PC-3 (cell line): ENCODE results near the gene KRTAP10-5.

Experiments used
- EZH2phosphoT487 ChIP-seq: fragments of 300-600 bp; sonication (generic); IDR thresholded peaks from 2 replicates; pipeline ENCODE4 v1.6.1; 2018; ENCODE audit warnings: mild to moderate bottlenecking, antibody characterized with exemption, low read length, borderline replicate concordance
- TF ChIP-seq, protein P1 (sequence below): fragments of 300-600 bp; sonication (generic); conservative IDR thresholded peaks from 2 replicates; pipeline ENCODE4 v1.5.1; 2017; ENCODE audit warnings: antibody characterized with exemption, low read depth, mild to moderate bottlenecking, low read length

DNA sequence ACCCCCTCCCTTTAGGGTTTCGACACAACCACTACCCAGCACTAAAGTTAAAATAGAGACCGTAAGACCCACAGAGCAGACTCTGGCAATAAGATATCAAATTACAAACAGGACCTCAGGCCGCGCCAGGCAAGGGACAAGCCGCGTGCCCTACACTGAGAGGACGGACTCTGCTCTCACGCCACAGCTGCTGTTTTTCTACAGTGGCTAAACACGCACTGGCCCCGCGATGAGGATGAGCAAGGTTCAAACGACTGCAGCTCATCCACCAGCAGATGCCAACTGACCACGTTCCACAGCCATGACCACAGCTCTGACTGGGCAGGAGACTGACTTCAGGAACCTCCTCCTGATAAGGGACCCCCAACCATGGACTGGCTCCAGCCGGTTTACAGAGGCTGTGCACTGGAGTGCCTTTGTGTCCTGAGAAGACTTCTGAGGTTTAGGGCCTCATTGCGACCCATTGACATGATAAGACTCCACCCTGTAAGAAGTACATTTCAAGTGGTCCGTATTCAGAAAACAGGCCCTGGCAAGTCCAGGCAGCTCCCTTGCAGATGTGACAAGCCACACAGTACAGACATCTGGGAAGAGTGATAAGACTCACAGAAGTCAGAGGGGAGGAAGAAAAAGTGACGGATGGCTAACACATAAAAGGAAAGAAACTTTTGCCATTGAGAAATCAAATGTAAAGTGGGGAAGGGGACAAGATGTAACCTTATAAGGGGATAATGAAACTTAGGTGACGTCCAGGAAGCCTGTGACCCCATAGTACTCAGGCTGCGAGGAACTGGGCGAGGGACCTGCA, 13.4 kb upstream of the KRTAP10-5 start:
- TF ChIP-seq EZH2phosphoT487 = no peak
- TF ChIP-seq, protein P1, sequence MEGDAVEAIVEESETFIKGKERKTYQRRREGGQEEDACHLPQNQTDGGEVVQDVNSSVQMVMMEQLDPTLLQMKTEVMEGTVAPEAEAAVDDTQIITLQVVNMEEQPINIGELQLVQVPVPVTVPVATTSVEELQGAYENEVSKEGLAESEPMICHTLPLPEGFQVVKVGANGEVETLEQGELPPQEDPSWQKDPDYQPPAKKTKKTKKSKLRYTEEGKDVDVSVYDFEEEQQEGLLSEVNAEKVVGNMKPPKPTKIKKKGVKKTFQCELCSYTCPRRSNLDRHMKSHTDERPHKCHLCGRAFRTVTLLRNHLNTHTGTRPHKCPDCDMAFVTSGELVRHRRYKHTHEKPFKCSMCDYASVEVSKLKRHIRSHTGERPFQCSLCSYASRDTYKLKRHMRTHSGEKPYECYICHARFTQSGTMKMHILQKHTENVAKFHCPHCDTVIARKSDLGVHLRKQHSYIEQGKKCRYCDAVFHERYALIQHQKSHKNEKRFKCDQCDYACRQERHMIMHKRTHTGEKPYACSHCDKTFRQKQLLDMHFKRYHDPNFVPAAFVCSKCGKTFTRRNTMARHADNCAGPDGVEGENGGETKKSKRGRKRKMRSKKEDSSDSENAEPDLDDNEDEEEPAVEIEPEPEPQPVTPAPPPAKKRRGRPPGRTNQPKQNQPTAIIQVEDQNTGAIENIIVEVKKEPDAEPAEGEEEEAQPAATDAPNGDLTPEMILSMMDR = no peak
